GM12878 (cell line): Measurements from ENCODE around the gene CAPN15. TPM values are rescaled to one million over a fixed set of nuclear protein-coding genes. Genes with fewer than 3 reads are reported as not detected.

Experiments
- ATAC-seq: fragments of 200-7000 bp; cut with Tn5 transposase; 3 replicates; pipeline ENCODE4 v1.9.1; 2020; ENCODE audit warnings: mild to moderate bottlenecking, moderate library complexity
- BruUV-seq: library from RNA; stranded (reverse); fragments of 400-500 nt; replicated peaks from 2 replicates; lab custom pipeline; 2021; lab: Mats Ljungman, UMichigan
- CTCF ChIA-PET: fragments of 300-600 bp; sonication (Branson Sonifier 250); formaldehyde crosslinking; extraction: SDS; loops from one replicate; lab custom pipeline; 2021; ENCODE audit warnings: inconsistent platforms; lab: Yijun Ruan, JAX
- POLR2A ChIA-PET: fragments of 350-600 bp; formaldehyde crosslinking; extraction: SDS; loops from one replicate; lab custom pipeline; 2021; ENCODE audit warnings: inconsistent platforms; lab: Charles Lee
- RAD21 ChIA-PET: fragments of 300-600 bp; sonication (Branson Sonifier 250); formaldehyde crosslinking; loops from one replicate; lab custom pipeline; 2023; ENCODE audit warnings: antibody characterized with exemption; ENCODE audit not compliant: unreplicated experiment; lab: Charles Lee
- SMC1A ChIA-PET: fragments of 300-600 bp; sonication (Branson Sonifier 250); formaldehyde crosslinking; loops from one replicate; lab custom pipeline; 2023; ENCODE audit not compliant: unreplicated experiment, uncharacterized antibody; lab: Charles Lee
- DNase-seq: peaks from one replicate; pipeline ENCODE4 v3.0.0-alpha.2; 2011; ENCODE audit warnings: low read depth, low spot score
- FAIRE-seq: peaks from 3 replicates; lab custom pipeline; 2011; peaks lifted over from hg19 to GRCh38; lab: Jason Lieb, UNC
- H2AFZ ChIP-seq: 2 replicates; pipeline ENCODE4 v1.6.0; 2011; ENCODE audit warnings: low read depth, low read length, control low read depth; ENCODE audit not compliant: control insufficient read depth
- H3K27ac ChIP-seq: 2 replicates; pipeline ENCODE4 v1.5.1; 2011; ENCODE audit warnings: control low read depth; ENCODE audit not compliant: control insufficient read depth, insufficient read depth
- H3K27me3 ChIP-seq, 2 experiments: replicated peaks in 1 of 2; 2 replicates each; pipeline versions ENCODE4 v1.6.0 to v1.6.1; 2011; ENCODE audit warnings: low read length in 1 of 2; ENCODE audit not compliant: control insufficient read depth in 2 of 2, insufficient read depth in 2 of 2
- H3K36me3 ChIP-seq, 2 experiments: 2 replicates each; pipeline ENCODE4 v1.5.1; 2011; ENCODE audit warnings: low read length in 1 of 2; ENCODE audit not compliant: control insufficient read depth in 2 of 2, insufficient read depth in 2 of 2
- H3K4me1 ChIP-seq: 2 replicates; pipeline ENCODE4 v1.6.1; 2011; ENCODE audit warnings: mild to moderate bottlenecking, low read length, moderate library complexity, mixed read lengths; ENCODE audit not compliant: control insufficient read depth, insufficient read depth
- H3K4me2 ChIP-seq: 2 replicates; pipeline ENCODE4 v1.6.0; 2011; ENCODE audit warnings: control low read depth; ENCODE audit not compliant: control insufficient read depth, insufficient read depth
- H3K4me3 ChIP-seq: fragments of 200-600 bp; sonication (generic); 2 replicates; pipeline ENCODE4 v1.5.1; 2016
- H3K79me2 ChIP-seq: 2 replicates; pipeline ENCODE4 v1.6.0; 2011; ENCODE audit warnings: low read length; ENCODE audit not compliant: control insufficient read depth, insufficient read depth
- H3K9ac ChIP-seq: 2 replicates; pipeline ENCODE4 v1.8.0; 2011; ENCODE audit warnings: low read length, control low read depth, mixed read lengths; ENCODE audit not compliant: control insufficient read depth, insufficient read depth
- H3K9me3 ChIP-seq: replicated peaks from 3 replicates; pipeline ENCODE4 v1.5.1; 2011; ENCODE audit warnings: mild to moderate bottlenecking, low read length; ENCODE audit not compliant: control insufficient read depth, insufficient read depth
- H4K20me1 ChIP-seq: 2 replicates; pipeline ENCODE4 v1.6.0; 2011; ENCODE audit not compliant: control insufficient read depth, insufficient read depth
- CHD4 ChIP-seq: fragments of 200-600 bp; sonication (generic); IDR thresholded peaks from 2 replicates; pipeline ENCODE4 v1.6.1; 2016; ENCODE audit warnings: mild to moderate bottlenecking
- DPF2 ChIP-seq: fragments of 450-650 bp; IDR thresholded peaks from 2 replicates; pipeline ENCODE4 v1.6.1; 2017; ENCODE audit warnings: mild to moderate bottlenecking
- FOXM1 ChIP-seq: IDR thresholded peaks from 2 replicates; pipeline ENCODE4 v1.6.1; 2012; ENCODE audit warnings: low read depth, mild to moderate bottlenecking, inconsistent platforms, low read length, moderate library complexity
- NFXL1 ChIP-seq: fragments of 450-650 bp; IDR thresholded peaks from 2 replicates; pipeline ENCODE4 v1.6.1; 2017; ENCODE audit warnings: antibody characterized with exemption, mild to moderate bottlenecking, borderline replicate concordance
- RUNX3 ChIP-seq: IDR thresholded peaks from 2 replicates; pipeline ENCODE4 v1.6.1; 2012; ENCODE audit warnings: low read length, inconsistent platforms
- SMC3 ChIP-seq: IDR thresholded peaks from 2 replicates; pipeline ENCODE4 v1.6.1; 2011; ENCODE audit warnings: low read length, improper control_type of control experiment, borderline replicate concordance
- STAT3 ChIP-seq: IDR thresholded peaks from 2 replicates; pipeline ENCODE4 v1.6.1; 2011; ENCODE audit warnings: low read depth, low read length, improper control_type of control experiment
- TBL1XR1 ChIP-seq: IDR thresholded peaks from 2 replicates; pipeline ENCODE4 v1.6.1; 2012; ENCODE audit warnings: low read depth, low read length, improper control_type of control experiment
- ZBTB4 ChIP-seq: fragments of 450-650 bp; formaldehyde crosslinking; IDR thresholded peaks from 2 replicates; pipeline ENCODE4 v1.4.0; 2022; ENCODE audit warnings: mild to moderate bottlenecking, moderate library complexity
- WGBS: methylation state at CpG from one replicate; pipeline ENCODE4 v1.1.6; 2016; ENCODE audit warnings: low lambda C conversion rate; ENCODE audit not compliant: insufficient replicate concordance, insufficient coverage; ENCODE audit errors: missing lambda C conversion rate; 5-methylcytosine and 5-hydroxymethylcytosine counted together
- in situ Hi-C: fragments of 300-500 bp; cut with MboI; formaldehyde crosslinking; loops from 9 replicates; pipeline ENCODE4 v1.14.3; 2018; ENCODE audit warnings: mixed read lengths
- intact Hi-C: fragments of 100-400 bp; cut with micrococcal nuclease; formaldehyde crosslinking; loops from one replicate; pipeline ENCODE4 v1.14.2; 2022; ENCODE audit not compliant: unreplicated experiment
- polyA plus RNA-seq, 11 experiments: library from polyadenylated mRNA; depleted of rRNA in 4 of 11; unstranded in 6 of 11; stranded (reverse) in 5 of 11; fragments of >200 nt; fragmentation: Nextera tagmentation in 4 of 11; fragmentation: Illumina TruSeq in 1 of 11; extraction: Ambion mirVana in 4 of 11; extraction: Trizol in 1 of 11; gene quantifications; 1 replicate in 1 of 11; 2 replicates in 10 of 11; pipeline versions ENCODE4 v1.2.1 to v1.2.3, GENCODE V29; 2011 to 2016; ENCODE audit warnings: inconsistent platforms in 2 of 11, missing spikeins in 2 of 11, low read depth in 1 of 11
- total RNA-seq, 4 experiments: library from RNA; depleted of rRNA in 3 of 4; stranded (reverse); fragments of >200 nt in 3 of 4; fragmentation: Illumina TruSeq in 1 of 4; extraction: Trizol in 1 of 4; gene quantifications; 2 replicates each; pipeline versions ENCODE4 v1.2.1 to v1.2.3, GENCODE V29; 2013 to 2021
- TF ChIP-seq, protein P1 (sequence below): fragments of 450-650 bp; IDR thresholded peaks from 2 replicates; pipeline ENCODE4 v1.6.1; 2018; ENCODE audit warnings: mild to moderate bottlenecking, low read depth, moderate library complexity; ENCODE audit not compliant: partially characterized antibody

The CAPN15 gene
- total and polyA plus RNA-seq, 10 of the 15 experiments (the other 5 are each of a cell fraction or from before 2014, with no cell fraction given): 0.40 to 78.5 (median 8.3) TPM

DNA sequence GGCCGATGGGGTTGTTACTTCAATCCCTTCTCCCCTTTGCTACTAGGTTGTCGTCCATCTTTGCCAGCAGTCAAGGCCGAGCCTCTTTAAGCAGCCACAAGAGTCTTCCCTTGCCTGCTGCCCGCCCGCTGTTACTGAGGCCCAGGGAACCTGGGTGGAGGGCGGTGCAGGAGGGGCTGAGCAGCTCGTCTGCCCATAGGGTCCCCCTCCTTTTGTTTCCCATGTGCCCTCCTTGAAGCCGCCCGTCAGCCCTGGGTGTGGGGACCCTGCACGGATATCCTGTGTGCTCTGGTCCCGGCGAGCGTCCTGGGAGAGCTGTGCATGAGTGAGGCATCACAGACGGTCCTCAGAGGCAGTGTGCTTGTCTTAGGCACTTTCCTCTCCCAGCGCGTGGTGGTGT lies 37.9 kb upstream of the CAPN15 start:
- Histone ChIP-seq H2AFZ (no peak overlapping the region), H3K79me2 (no peaks in the 10 kb centered on the region), H3K4me3 (no peak overlapping the region), H3K9me3 (no peaks in the 10 kb centered on the region), H3K4me1 (no peaks in the 10 kb centered on the region), H4K20me1 (no peaks in the 10 kb centered on the region), H3K27ac (no peak overlapping the region), H3K9ac (no peak overlapping the region), H3K27me3 (no peaks in the 10 kb centered on the region), H3K36me3 (peaks cover 1 to 5% of the 10 kb centered on the region in 2 experiments; a peak in 3 of 4 replicates), H3K4me2 (no peak overlapping the region)
- no peak for DNase-seq
- in situ Hi-C loops (no loop called here), intact Hi-C loops (loop anchor here (10.0 kb wide), 1 partner anchor 95 kb away; the partner anchor contains the start of gene NME4)
- BruUV-seq: no TSS peak
- WGBS: 92% methylated on average over 16 of the region's 16 CpGs
- ChIA-PET RAD21 (no interaction called here), POLR2A (no interaction called here), SMC1A (no interaction called here), CTCF (no interaction called here)
- ATAC-seq: no peak
- FAIRE-seq: no peak
- TF ChIP-seq RUNX3 (no peak), FOXM1 (no peak), TBL1XR1 (no peak), ZBTB4 (CRISPR knock-in tag) (no peak), NFXL1 (no peak), DPF2 (no peak), CHD4 (no peak), SMC3 (no peak), STAT3 (no peak)
- TF ChIP-seq, protein P1, sequence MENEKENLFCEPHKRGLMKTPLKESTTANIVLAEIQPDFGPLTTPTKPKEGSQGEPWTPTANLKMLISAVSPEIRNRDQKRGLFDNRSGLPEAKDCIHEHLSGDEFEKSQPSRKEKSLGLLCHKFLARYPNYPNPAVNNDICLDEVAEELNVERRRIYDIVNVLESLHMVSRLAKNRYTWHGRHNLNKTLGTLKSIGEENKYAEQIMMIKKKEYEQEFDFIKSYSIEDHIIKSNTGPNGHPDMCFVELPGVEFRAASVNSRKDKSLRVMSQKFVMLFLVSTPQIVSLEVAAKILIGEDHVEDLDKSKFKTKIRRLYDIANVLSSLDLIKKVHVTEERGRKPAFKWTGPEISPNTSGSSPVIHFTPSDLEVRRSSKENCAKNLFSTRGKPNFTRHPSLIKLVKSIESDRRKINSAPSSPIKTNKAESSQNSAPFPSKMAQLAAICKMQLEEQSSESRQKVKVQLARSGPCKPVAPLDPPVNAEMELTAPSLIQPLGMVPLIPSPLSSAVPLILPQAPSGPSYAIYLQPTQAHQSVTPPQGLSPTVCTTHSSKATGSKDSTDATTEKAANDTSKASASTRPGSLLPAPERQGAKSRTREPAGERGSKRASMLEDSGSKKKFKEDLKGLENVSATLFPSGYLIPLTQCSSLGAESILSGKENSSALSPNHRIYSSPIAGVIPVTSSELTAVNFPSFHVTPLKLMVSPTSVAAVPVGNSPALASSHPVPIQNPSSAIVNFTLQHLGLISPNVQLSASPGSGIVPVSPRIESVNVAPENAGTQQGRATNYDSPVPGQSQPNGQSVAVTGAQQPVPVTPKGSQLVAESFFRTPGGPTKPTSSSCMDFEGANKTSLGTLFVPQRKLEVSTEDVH: no peak
